ENCODE data around the gene CSF3. TPM values are rescaled to one million over a fixed set of nuclear protein-coding genes. Genes with fewer than 3 reads are reported as not detected.

Gene CSF3
- total RNA-seq, 2 experiments from 2014 or later, result not detected

GRCh38 chr17:40023590-40024292, 8.5 kb downstream of the CSF3 start:
- H3K9me3 Mint-ChIP-seq, result no peaks in the 10 kb centered on the region
- H3K4me1 Mint-ChIP-seq (ENCODE audit: low read depth), result peaks cover 23% of the 10 kb centered on the region
- H3K4me3 Mint-ChIP-seq, result no peak overlapping the region
- ATAC-seq (ENCODE audit: poor library complexity) (no peak), DNase-seq (no peak)
- POLR2A ChIA-PET, result no interaction called here
- intact Hi-C loops (cut with DNase I, micrococcal nuclease), result loop anchor here in 1 of 2 experiments (10.0 kb wide), 1 partner anchor 469 kb away; no protein-coding TSS in a partner anchor
- no peaks in the 10 kb centered on the region for H3K27me3 Mint-ChIP-seq
- H3K9me3 ChIP-seq (ENCODE audit: control insufficient read depth in 1 of 2, insufficient read depth in 1 of 2, low read length in 2 of 2), result no peaks in the 10 kb centered on the region
- H3K27ac Mint-ChIP-seq, result no peak overlapping the region
- CTCF ChIA-PET, result no interaction called here
- no peak overlapping the region for H3K4me3 ChIP-seq (ENCODE audit: low read length)
- H3K36me3 ChIP-seq (ENCODE audit: insufficient read depth, low read length), result peaks cover 56% of the 10 kb centered on the region
- TF ChIP-seq CTCF (IDR thresholded peaks at IDR 0.05), result no peak
- no peaks in the 10 kb centered on the region for H3K27me3 ChIP-seq (ENCODE audit: control insufficient read depth in 1 of 2, insufficient read depth in 2 of 2, low read length in 2 of 2)
- peaks cover 65% of the 10 kb centered on the region for H3K36me3 Mint-ChIP-seq (ENCODE audit: low read depth)
- H3K27ac ChIP-seq (ENCODE audit: low read depth in 1 of 2, low read length in 2 of 2), result no peak overlapping the region
- peaks cover 25% of the 10 kb centered on the region for H3K4me1 ChIP-seq (ENCODE audit: insufficient read depth, low read length)

DNA sequence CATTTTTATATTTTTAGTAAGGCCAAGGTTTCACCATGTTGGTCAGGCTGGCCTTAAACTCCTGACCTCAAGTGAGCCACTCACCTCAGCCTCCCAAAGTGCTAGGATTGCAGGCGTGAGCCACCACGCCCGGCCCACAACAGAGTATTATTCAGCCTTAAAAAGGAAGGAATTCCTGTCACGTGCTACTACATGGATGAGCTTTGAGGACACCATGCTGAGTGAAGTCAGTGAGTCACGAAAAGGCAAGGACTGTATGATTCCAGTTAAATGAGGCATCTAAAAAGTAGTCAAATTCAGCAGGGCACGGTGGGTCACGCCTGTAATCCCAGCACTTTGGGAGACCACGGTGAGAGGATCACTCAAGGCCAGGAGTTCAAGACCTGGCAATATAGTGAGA, 9.7 kb downstream of the CSF3 start:
- peaks cover 23% of the 10 kb centered on the region for H3K4me1 Mint-ChIP-seq (ENCODE audit: low read depth)
- H3K27me3 Mint-ChIP-seq, result no peaks in the 10 kb centered on the region
- ChIA-PET POLR2A (interaction anchor here (1.3 kb wide), 1 partner anchor 13 kb away, joined by 3 read pairs; no protein-coding TSS in a partner anchor), CTCF (no interaction called here)
- no peak overlapping the region for H3K4me3 Mint-ChIP-seq
- intact Hi-C loops (cut with DNase I, micrococcal nuclease), result loop anchor here in 1 of 2 experiments (5.0 to 10.0 kb wide), 2 partner anchors 153 to 470 kb away; no protein-coding TSS in a partner anchor
- peaks cover 25% of the 10 kb centered on the region for H3K4me1 ChIP-seq (ENCODE audit: insufficient read depth, low read length)
- DNase-seq (no peak), ATAC-seq (ENCODE audit: poor library complexity) (no peak)
- TF ChIP-seq CTCF (IDR thresholded peaks at IDR 0.05), result no peak
- no peaks in the 10 kb centered on the region for H3K9me3 ChIP-seq (ENCODE audit: control insufficient read depth in 1 of 2, insufficient read depth in 1 of 2, low read length in 2 of 2)
- no peaks in the 10 kb centered on the region for H3K27me3 ChIP-seq (ENCODE audit: control insufficient read depth in 1 of 2, insufficient read depth in 2 of 2, low read length in 2 of 2)
- peaks cover 70% of the 10 kb centered on the region for H3K36me3 Mint-ChIP-seq (ENCODE audit: low read depth)
- H3K4me3 ChIP-seq (ENCODE audit: low read length), result no peak overlapping the region
- H3K9me3 Mint-ChIP-seq, result no peaks in the 10 kb centered on the region
- peaks cover 56% of the 10 kb centered on the region for H3K36me3 ChIP-seq (ENCODE audit: insufficient read depth, low read length)
- no peak overlapping the region for H3K27ac Mint-ChIP-seq
- H3K27ac ChIP-seq (ENCODE audit: low read depth in 1 of 2, low read length in 2 of 2), result no peak overlapping the region

- DNase-seq, result no peak
- Mint-ChIP-seq H3K27ac (no peak overlapping the region), H3K27me3 (no peaks in the 10 kb centered on the region), H3K4me1 (ENCODE audit: low read depth) (peaks cover 23% of the 10 kb centered on the region), H3K4me3 (peak overlapping the region; percentile 12), H3K9me3 (no peaks in the 10 kb centered on the region), H3K36me3 (ENCODE audit: low read depth) (peaks cover 71% of the 10 kb centered on the region)
- Histone ChIP-seq H3K9me3 (ENCODE audit: control insufficient read depth in 1 of 2, insufficient read depth in 1 of 2, low read length in 2 of 2) (no peaks in the 10 kb centered on the region), H3K36me3 (ENCODE audit: insufficient read depth, low read length) (peaks cover 55% of the 10 kb centered on the region), H3K27ac (ENCODE audit: low read depth in 1 of 2, low read length in 2 of 2) (no peak overlapping the region), H3K27me3 (ENCODE audit: control insufficient read depth in 1 of 2, insufficient read depth in 2 of 2, low read length in 2 of 2) (no peaks in the 10 kb centered on the region), H3K4me3 (ENCODE audit: low read length) (no peak overlapping the region), H3K4me1 (ENCODE audit: insufficient read depth, low read length) (peaks cover 25% of the 10 kb centered on the region)
- POLR2A ChIA-PET, result interaction anchor here (0.7 to 1.6 kb wide), 6 partner anchors 11 to 194 kb away, joined by 3 to 6 read pairs (median 4); partner anchors contain the start of genes PSMD3 and WIPF2
- intact Hi-C loops (cut with DNase I, micrococcal nuclease), result loop anchor here in 1 of 2 experiments (5.0 to 10.0 kb wide), 2 partner anchors 153 to 471 kb away; no protein-coding TSS in a partner anchor
- no peak for ATAC-seq (ENCODE audit: poor library complexity)
- CTCF ChIA-PET, result interaction anchor here (0.6 to 1.3 kb wide), 4 partner anchors 12 to 177 kb away, joined by 3 read pairs; partner anchors contain the start of gene MED24
- no peak for TF ChIP-seq CTCF (IDR thresholded peaks at IDR 0.05)
Measured at GRCh38 chr17:40025559-40025958, 10.3 kb downstream of the CSF3 start.
